Measurements from ENCODE around the gene KRT6B.

Gene KRT6B

DNA sequence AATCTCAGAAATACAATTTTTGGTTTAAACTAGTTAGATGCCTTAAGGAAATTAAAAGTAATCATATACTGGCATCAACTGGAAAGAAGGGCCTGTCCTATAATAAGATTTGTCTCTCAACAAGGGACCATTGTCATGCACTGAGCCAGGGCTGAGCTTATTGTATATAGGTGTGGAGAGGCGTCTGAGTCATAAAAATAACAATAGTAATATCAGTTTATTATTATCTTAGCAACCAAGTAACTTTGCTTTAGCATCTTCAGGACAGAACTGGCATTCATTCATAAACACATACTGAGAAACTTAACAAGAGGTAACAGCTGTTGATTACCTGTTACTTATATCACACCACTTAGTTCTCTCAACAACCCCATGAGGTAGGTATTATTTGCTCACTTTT lies 24.9 kb downstream of the KRT6B start:
- H3K4me3 ChIP-seq (replicated peaks; ENCODE audit: insufficient read depth, low read length): no peak overlapping the region
- H3K27me3 ChIP-seq (ENCODE audit: insufficient read depth, poor library complexity, severe bottlenecking): peaks cover 3% of the 10 kb centered on the region
- TF ChIP-seq, protein P1, sequence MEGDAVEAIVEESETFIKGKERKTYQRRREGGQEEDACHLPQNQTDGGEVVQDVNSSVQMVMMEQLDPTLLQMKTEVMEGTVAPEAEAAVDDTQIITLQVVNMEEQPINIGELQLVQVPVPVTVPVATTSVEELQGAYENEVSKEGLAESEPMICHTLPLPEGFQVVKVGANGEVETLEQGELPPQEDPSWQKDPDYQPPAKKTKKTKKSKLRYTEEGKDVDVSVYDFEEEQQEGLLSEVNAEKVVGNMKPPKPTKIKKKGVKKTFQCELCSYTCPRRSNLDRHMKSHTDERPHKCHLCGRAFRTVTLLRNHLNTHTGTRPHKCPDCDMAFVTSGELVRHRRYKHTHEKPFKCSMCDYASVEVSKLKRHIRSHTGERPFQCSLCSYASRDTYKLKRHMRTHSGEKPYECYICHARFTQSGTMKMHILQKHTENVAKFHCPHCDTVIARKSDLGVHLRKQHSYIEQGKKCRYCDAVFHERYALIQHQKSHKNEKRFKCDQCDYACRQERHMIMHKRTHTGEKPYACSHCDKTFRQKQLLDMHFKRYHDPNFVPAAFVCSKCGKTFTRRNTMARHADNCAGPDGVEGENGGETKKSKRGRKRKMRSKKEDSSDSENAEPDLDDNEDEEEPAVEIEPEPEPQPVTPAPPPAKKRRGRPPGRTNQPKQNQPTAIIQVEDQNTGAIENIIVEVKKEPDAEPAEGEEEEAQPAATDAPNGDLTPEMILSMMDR (IDR thresholded peaks at IDR 0.05; ENCODE audit: insufficient read depth, low read length): no peak
- TF ChIP-seq GABPA (IDR thresholded peaks at IDR 0.05; ENCODE audit: low read depth) (no peak), SPI1 (IDR thresholded peaks at IDR 0.05; ENCODE audit: borderline replicate concordance, low read depth) (no peak), POLR2AphosphoS5 (IDR thresholded peaks at IDR 0.05; ENCODE audit: low read depth) (no peak)
- TF ChIP-seq, protein P2, sequence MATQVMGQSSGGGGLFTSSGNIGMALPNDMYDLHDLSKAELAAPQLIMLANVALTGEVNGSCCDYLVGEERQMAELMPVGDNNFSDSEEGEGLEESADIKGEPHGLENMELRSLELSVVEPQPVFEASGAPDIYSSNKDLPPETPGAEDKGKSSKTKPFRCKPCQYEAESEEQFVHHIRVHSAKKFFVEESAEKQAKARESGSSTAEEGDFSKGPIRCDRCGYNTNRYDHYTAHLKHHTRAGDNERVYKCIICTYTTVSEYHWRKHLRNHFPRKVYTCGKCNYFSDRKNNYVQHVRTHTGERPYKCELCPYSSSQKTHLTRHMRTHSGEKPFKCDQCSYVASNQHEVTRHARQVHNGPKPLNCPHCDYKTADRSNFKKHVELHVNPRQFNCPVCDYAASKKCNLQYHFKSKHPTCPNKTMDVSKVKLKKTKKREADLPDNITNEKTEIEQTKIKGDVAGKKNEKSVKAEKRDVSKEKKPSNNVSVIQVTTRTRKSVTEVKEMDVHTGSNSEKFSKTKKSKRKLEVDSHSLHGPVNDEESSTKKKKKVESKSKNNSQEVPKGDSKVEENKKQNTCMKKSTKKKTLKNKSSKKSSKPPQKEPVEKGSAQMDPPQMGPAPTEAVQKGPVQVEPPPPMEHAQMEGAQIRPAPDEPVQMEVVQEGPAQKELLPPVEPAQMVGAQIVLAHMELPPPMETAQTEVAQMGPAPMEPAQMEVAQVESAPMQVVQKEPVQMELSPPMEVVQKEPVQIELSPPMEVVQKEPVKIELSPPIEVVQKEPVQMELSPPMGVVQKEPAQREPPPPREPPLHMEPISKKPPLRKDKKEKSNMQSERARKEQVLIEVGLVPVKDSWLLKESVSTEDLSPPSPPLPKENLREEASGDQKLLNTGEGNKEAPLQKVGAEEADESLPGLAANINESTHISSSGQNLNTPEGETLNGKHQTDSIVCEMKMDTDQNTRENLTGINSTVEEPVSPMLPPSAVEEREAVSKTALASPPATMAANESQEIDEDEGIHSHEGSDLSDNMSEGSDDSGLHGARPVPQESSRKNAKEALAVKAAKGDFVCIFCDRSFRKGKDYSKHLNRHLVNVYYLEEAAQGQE (IDR thresholded peaks at IDR 0.05; ENCODE audit: insufficient replicate concordance, low read depth): no peak
- DNase-seq (ENCODE audit: low read depth in 1 of 2, low spot score in 1 of 2): no peak
- H3K27ac ChIP-seq (replicated peaks): no peak overlapping the region

DNA sequence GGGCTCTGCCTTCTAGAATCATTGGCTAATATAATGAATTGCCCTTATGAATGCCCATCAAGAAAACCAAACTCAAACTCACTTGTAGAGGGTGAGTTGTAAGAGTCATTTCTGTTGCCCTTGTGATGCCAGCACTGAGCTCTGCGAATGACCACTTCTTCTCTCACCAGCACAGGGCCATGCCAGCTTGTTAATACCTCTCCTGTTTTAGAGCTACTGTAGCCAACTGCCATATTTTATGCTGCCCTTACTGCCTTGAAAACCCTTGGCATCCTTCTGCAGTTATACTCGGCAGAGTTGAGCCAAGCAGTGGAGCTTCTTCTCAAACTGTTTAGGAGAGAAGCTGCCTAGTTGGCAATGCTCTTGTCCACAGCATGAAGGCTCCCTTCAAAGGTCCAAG lies 25.9 kb downstream of the KRT6B start:
- no peak overlapping the region for H3K27ac ChIP-seq (replicated peaks)
- no peak for TF ChIP-seq POLR2AphosphoS5 (IDR thresholded peaks at IDR 0.05; ENCODE audit: low read depth)
- no peak overlapping the region for H3K4me3 ChIP-seq (replicated peaks; ENCODE audit: insufficient read depth, low read length)
- no peak for DNase-seq (ENCODE audit: low read depth in 1 of 2, low spot score in 1 of 2)
- H3K27me3 ChIP-seq (ENCODE audit: insufficient read depth, poor library complexity, severe bottlenecking): peaks cover 3% of the 10 kb centered on the region

DNA sequence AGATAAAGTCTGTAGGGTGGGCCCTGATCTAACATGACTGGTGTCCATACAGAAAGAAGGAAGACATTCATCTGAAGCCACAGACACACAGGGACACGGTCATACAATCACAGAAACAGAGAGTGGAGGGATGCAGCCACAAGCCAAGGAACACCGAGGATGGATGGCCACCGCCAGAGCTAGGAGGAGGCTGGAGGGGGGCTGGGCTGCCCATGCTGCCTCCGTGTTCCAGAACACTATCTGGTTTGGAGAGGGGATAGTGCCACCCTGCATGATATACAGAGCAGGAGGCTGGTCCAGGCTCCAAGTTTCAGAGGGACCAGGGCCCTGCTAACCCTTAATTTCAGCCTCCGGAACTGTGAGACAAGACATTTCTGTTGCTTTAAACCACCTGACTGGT lies 26.5 kb downstream of the KRT6B start:
- Histone ChIP-seq H3K4me3 (replicated peaks; ENCODE audit: insufficient read depth, low read length) (no peak overlapping the region), H3K27me3 (ENCODE audit: insufficient read depth, poor library complexity, severe bottlenecking) (peaks cover 3% of the 10 kb centered on the region), H3K27ac (replicated peaks) (no peak overlapping the region)
- no peak for TF ChIP-seq SPI1 (IDR thresholded peaks at IDR 0.05; ENCODE audit: borderline replicate concordance, low read depth)
- no peak for TF ChIP-seq POLR2AphosphoS5 (IDR thresholded peaks at IDR 0.05; ENCODE audit: low read depth)
- TF ChIP-seq, protein P1 (IDR thresholded peaks at IDR 0.05; ENCODE audit: insufficient read depth, low read length): no peak
- TF ChIP-seq, protein P2 (IDR thresholded peaks at IDR 0.05; ENCODE audit: insufficient replicate concordance, low read depth): no peak
- no peak for DNase-seq (ENCODE audit: low read depth in 1 of 2, low spot score in 1 of 2)

DNA sequence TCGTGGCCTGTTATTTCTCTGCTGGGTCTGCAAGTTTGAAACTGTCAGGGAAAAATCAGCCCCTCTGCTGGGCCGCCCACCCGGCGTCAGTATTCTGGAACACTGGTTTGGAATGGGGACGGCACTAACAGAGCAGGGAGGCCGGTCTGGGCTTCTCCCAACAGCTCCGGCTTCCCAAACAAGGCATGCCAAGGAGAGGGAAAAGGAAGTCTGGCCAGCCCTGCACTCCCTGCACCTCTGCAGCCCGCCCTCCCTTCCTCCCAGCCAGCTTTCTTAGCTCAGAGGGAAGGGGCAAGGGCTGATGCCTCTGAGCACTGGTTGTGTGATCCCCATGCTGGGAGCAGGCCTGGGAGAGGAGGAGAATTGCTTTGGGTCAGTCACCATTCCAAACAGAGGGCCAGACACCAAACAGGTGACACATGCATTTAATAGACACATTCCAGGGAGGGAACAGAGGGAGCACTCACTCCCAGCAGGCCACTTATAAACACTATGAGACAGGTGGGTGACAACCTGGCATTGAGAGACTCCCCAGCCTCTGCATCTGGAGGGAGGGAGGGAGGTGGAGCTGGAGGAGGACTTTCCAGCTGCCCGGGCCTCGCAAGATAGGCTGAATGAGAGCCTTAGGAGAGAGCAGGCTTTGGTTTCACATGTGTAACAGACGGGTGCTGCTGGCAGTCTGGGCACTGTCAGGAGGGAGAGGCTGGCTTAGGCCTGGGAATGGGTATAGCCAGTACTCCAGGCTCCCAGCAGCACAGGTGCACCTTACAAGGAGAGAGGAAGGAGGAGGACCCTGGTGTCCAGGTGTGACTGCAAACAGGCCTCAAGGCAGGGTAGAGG lies 28.1 kb downstream of the KRT6B start:
- peaks cover under 1% of the 10 kb centered on the region for H3K27me3 ChIP-seq (ENCODE audit: insufficient read depth, poor library complexity, severe bottlenecking)
- H3K4me3 ChIP-seq (replicated peaks; ENCODE audit: insufficient read depth, low read length): no peak overlapping the region
- TF ChIP-seq GABPA (IDR thresholded peaks at IDR 0.05; ENCODE audit: low read depth): no peak
- TF ChIP-seq POLR2AphosphoS5 (IDR thresholded peaks at IDR 0.05; ENCODE audit: low read depth): no peak
- TF ChIP-seq, protein P2 (IDR thresholded peaks at IDR 0.05; ENCODE audit: insufficient replicate concordance, low read depth): no peak
- no peak for TF ChIP-seq SPI1 (IDR thresholded peaks at IDR 0.05; ENCODE audit: borderline replicate concordance, low read depth)
- TF ChIP-seq, protein P1 (IDR thresholded peaks at IDR 0.05; ENCODE audit: insufficient read depth, low read length): no peak
- no peak overlapping the region for H3K27ac ChIP-seq (replicated peaks)
- no peak for DNase-seq (ENCODE audit: low read depth in 1 of 2, low spot score in 1 of 2)

Data from HL-60 (cell line).